HG03095 (cell line): ENCODE measurements around the gene SLC2A4RG.
"Not testable (repeated sequence)": the region's sequence is repeated elsewhere in the genome, so short reads cannot be mapped to it uniquely, and the experiment has no call there.

Experiments used
- ATAC-seq: cut with Tn5 transposase; IDR thresholded peaks from one replicate; pipeline ENCODE4 v1.9.1; 2021; ENCODE audit warnings: moderate library complexity; ENCODE audit not compliant: unreplicated experiment

Gene SLC2A4RG

GRCh38 chr20:63712191-63712590 lies 27.4 kb upstream of the SLC2A4RG start:
- ATAC-seq: no peak

- ATAC-seq: no peak
These were observed 24.7 kb upstream of the SLC2A4RG start for GRCh38 chr20:63714858-63715257.

- no peak for ATAC-seq
These were observed 20.6 kb upstream of the SLC2A4RG start for GRCh38 chr20:63718996-63719395.

- not testable (repeated sequence) for ATAC-seq
These were observed 16.5 kb upstream of the SLC2A4RG start for GRCh38 chr20:63722967-63723622.

GRCh38 chr20:63730189-63730733 lies 9.3 kb upstream of the SLC2A4RG start:
- not testable (repeated sequence) for ATAC-seq

GRCh38 chr20:63731410-63731809 lies 8.2 kb upstream of the SLC2A4RG start:
- ATAC-seq: no peak

- ATAC-seq: no peak
These were observed 7.2 kb upstream of the SLC2A4RG start for GRCh38 chr20:63732118-63733095.

GRCh38 chr20:63733117-63733516 lies 6.5 kb upstream of the SLC2A4RG start:
- no peak for ATAC-seq

- ATAC-seq: no peak
These were observed 5.9 kb upstream of the SLC2A4RG start for GRCh38 chr20:63733579-63734081.

GRCh38 chr20:63734111-63734945 lies 5.2 kb upstream of the SLC2A4RG start:
- ATAC-seq: no peak

GRCh38 chr20:63734946-63735858 lies 4.4 kb upstream of the SLC2A4RG start:
- ATAC-seq: no peak

- no peak for ATAC-seq
These were observed 3.5 kb upstream of the SLC2A4RG start, which contains the start of gene LIME1 for GRCh38 chr20:63735859-63736718. Gene LIME1 (plus strand): TSS chr20:63736664. CDS start chr20:63737550, 886 bp downstream.

- no peak for ATAC-seq
These were observed 2.5 kb upstream of the SLC2A4RG start for GRCh38 chr20:63736893-63737694.

- ATAC-seq: no peak
These were observed 2.0 kb upstream of the SLC2A4RG start for GRCh38 chr20:63737695-63737944.

GRCh38 chr20:63737945-63738686 lies 1.5 kb upstream of the SLC2A4RG start:
- no peak for ATAC-seq

GRCh38 chr20:63738687-63739129 lies 868 bp upstream of the SLC2A4RG start:
- no peak for ATAC-seq

GRCh38 chr20:63740070-63740626 lies 572 bp downstream of the SLC2A4RG start:
- no peak for ATAC-seq
